ENCODE data around the gene SLC35G2.

DNA sequence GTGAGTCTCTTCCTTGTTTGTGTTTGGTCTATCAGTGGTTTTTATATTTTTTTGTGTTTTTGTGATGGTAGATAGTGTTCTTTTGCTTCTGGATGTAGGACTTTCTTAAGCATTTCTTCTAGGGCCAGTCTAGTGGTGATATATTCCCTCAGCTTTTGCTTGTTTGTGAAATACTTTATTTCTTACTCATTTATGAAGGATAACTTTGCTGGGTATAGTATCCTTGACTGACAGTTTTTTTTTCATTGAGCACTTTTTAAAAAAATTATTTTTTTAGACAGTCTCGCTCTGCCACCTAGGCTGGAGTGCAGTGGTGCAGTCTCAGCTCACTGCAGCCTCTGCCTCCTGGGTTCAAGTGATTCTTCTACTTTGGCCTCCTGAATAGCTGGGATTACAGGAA is 85.0 kb downstream of the SLC35G2 start:
- no peak for TF ChIP-seq CTCF (IDR thresholded peaks at IDR 0.05; ENCODE audit: poor library complexity, severe bottlenecking)
- no peak for TF ChIP-seq REST (IDR thresholded peaks at IDR 0.05; ENCODE audit: borderline replicate concordance)
- TF ChIP-seq TAF1 (IDR thresholded peaks at IDR 0.05; ENCODE audit: low read depth) = no peak
- TF ChIP-seq POLR2AphosphoS5 (IDR thresholded peaks at IDR 0.05) = no peak
- TF ChIP-seq EZH2 (IDR thresholded peaks at IDR 0.05; ENCODE audit: borderline replicate concordance, insufficient read depth, low read length, poor library complexity, severe bottlenecking) = no peak

All from neural cell (in vitro differentiated cells).